Activated naive CD8-positive, alpha-beta T cell treated with anti-CD3 and anti-CD28 coated beads, Interleukin-2, amount 50 U/mL, for 16 hours (primary cell): ENCODE measurements around the gene MEDAG.

ENCODE experiments used
- DNase-seq: peaks from one replicate; pipeline ENCODE4 v3.0.0-alpha.2; 2020; ENCODE audit warnings: low read depth, low spot score

The MEDAG gene

GRCh38 chr13:30905932-30906383 is at the start of gene MEDAG:
Gene MEDAG, plus strand, starts transcription at chr13:30906271. Its CDS starts 245 bp downstream, at chr13:30906516.
- DNase-seq, result no peak

- no peak for DNase-seq
Measured at GRCh38 chr13:30857018-30857417, 49.1 kb upstream of the MEDAG start.

GRCh38 chr13:30857636-30858035 is 48.4 kb upstream of the MEDAG start:
- no peak for DNase-seq

- DNase-seq, result no peak
Measured at GRCh38 chr13:30859326-30859725, 46.7 kb upstream of the MEDAG start.

- no peak for DNase-seq
Measured at GRCh38 chr13:30861163-30861562, 44.9 kb upstream of the MEDAG start.

- DNase-seq, result no peak
Measured at GRCh38 chr13:30861836-30862467, 44.1 kb upstream of the MEDAG start.

GRCh38 chr13:30862707-30863106 is 43.4 kb upstream of the MEDAG start:
- no peak for DNase-seq

- no peak for DNase-seq
Measured at GRCh38 chr13:30863231-30863630, 42.8 kb upstream of the MEDAG start.

GRCh38 chr13:30863796-30864195 is 42.3 kb upstream of the MEDAG start:
- no peak for DNase-seq

GRCh38 chr13:30864433-30865122 is 41.5 kb upstream of the MEDAG start:
- no peak for DNase-seq

GRCh38 chr13:30865123-30866049 is 40.7 kb upstream of the MEDAG start:
- DNase-seq, result no peak

GRCh38 chr13:30866677-30867076 is 39.4 kb upstream of the MEDAG start:
- no peak for DNase-seq

GRCh38 chr13:30867089-30867669 is 38.9 kb upstream of the MEDAG start:
- DNase-seq, result no peak

GRCh38 chr13:30868799-30869470 is 37.1 kb upstream of the MEDAG start:
- DNase-seq, result no peak

GRCh38 chr13:30869491-30869890 is 36.6 kb upstream of the MEDAG start:
- DNase-seq, result no peak

- no peak for DNase-seq
Measured at GRCh38 chr13:30870049-30870884, 35.8 kb upstream of the MEDAG start.

- no peak for DNase-seq
Measured at GRCh38 chr13:30870916-30871587, 35.0 kb upstream of the MEDAG start.

GRCh38 chr13:30871588-30872275 is 34.3 kb upstream of the MEDAG start:
- no peak for DNase-seq

- no peak for DNase-seq
Measured at GRCh38 chr13:30872276-30872594, 33.8 kb upstream of the MEDAG start.
